Inferior parietal cortex (tissue), 1 donor: Measurements from ENCODE around the gene ASMT.
"Not testable (repeated sequence)": the region's sequence is repeated elsewhere in the genome, so short reads cannot be mapped to it uniquely, and the experiment has no call there.

Experiments
- DNase-seq: peaks from one replicate; pipeline ENCODE4 v3.0.0-alpha.2; 2016; ENCODE audit errors: extremely low spot score

The ASMT gene

GRCh38 chrX:1649621-1650020 lies 34.8 kb downstream of the ASMT start:
- no peak for DNase-seq

- DNase-seq = peak; percentile 63
Observed at GRCh38 chrX:1652011-1652811, 37.4 kb downstream of the ASMT start.

- no peak for DNase-seq
Observed at GRCh38 chrX:1656379-1656778, 41.5 kb downstream of the ASMT start.

GRCh38 chrX:1657367-1658070 lies 42.7 kb downstream of the ASMT start:
- DNase-seq = peak; percentile 20

GRCh38 chrX:1658071-1658491 lies 43.2 kb downstream of the ASMT start:
- no peak for DNase-seq

- no peak for DNase-seq
Observed at GRCh38 chrX:1659664-1660461, 45.0 kb downstream of the ASMT start.

GRCh38 chrX:1661048-1661921 lies 46.4 kb downstream of the ASMT start:
- no peak for DNase-seq

- DNase-seq = no peak
Observed at GRCh38 chrX:1661922-1662221, 47.0 kb downstream of the ASMT start.

- no peak for DNase-seq
Observed at GRCh38 chrX:1667566-1667965, 52.7 kb downstream of the ASMT start.

- peak; percentile 16 for DNase-seq
Observed at GRCh38 chrX:1673337-1673736, 58.5 kb downstream of the ASMT start.

GRCh38 chrX:1676866-1677265 lies 62.0 kb downstream of the ASMT start:
- no peak for DNase-seq

GRCh38 chrX:1679238-1679637 lies 64.4 kb downstream of the ASMT start:
- no peak for DNase-seq

- DNase-seq = no peak
Observed at GRCh38 chrX:1681439-1681838, 66.6 kb downstream of the ASMT start.

- DNase-seq = not testable (repeated sequence)
Observed at GRCh38 chrX:1681856-1682255, 67.0 kb downstream of the ASMT start.

GRCh38 chrX:1682501-1682900 lies 67.6 kb downstream of the ASMT start:
- not testable (repeated sequence) for DNase-seq

- not testable (repeated sequence) for DNase-seq
Observed at GRCh38 chrX:1684883-1685282, 70.0 kb downstream of the ASMT start.

- not testable (repeated sequence) for DNase-seq
Observed at GRCh38 chrX:1685444-1685880, 70.6 kb downstream of the ASMT start.

- no peak for DNase-seq
Observed at GRCh38 chrX:1686642-1687041, 71.8 kb downstream of the ASMT start.
